Thoracic aorta endothelial cell (primary cell): ENCODE results near the gene KDM2A. TPM values are rescaled to one million over a fixed set of nuclear protein-coding genes. Genes with fewer than 3 reads are reported as not detected.

Experiments used
- total RNA-seq: library from RNA; depleted of rRNA; stranded (reverse); fragments of >200 nt; gene quantifications from 2 replicates; pipeline ENCODE4 v1.2.3, GENCODE V29; 2012

KDM2A gene
- total RNA-seq, result 68.1 and 68.8 TPM in 2 replicates

DNA sequence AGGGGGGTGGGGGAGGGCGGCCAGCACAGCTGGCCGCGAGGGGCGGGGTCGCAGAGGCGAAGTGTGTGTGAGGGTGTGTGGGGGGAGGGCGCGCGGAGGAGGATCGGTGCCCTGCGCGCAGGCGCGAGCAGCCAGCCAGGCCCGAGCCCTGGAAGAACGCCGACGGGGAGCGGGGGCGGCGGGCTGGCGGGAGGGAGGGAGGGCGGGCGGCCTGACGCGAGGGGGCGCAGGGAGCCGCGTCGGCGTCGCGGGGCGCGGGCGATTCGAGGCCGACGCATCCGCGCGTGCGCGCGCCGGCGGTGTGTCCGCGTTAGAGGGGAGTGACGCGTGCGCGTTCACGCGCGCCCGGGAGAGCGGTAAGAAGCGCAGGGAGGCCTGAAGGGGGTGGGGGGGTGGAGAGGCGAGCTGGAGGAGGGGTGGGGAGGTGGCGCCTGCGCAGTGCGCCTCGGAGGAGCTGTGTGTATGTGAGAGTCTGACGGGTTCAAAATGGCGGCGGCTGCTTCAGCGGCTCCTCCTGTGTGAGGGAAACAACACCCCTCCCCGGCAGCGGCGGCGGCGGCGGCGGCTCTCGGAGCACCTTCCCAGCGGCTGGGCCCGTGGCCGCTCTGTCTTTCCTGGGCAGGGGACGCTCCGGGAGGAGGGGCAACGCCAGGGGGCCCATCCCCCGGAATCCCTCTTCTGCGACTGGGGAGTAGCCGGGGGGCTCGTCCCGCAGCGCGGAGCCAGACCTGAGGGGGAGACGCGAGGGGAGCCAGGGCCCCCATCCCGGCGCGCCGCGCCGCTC lies at the start of gene KDM2A:
TSS of gene KDM2A (plus strand) at position 463 of the 784 bp plus-strand sequence. CDS start 2,054 bp downstream, outside the sequence.

DNA sequence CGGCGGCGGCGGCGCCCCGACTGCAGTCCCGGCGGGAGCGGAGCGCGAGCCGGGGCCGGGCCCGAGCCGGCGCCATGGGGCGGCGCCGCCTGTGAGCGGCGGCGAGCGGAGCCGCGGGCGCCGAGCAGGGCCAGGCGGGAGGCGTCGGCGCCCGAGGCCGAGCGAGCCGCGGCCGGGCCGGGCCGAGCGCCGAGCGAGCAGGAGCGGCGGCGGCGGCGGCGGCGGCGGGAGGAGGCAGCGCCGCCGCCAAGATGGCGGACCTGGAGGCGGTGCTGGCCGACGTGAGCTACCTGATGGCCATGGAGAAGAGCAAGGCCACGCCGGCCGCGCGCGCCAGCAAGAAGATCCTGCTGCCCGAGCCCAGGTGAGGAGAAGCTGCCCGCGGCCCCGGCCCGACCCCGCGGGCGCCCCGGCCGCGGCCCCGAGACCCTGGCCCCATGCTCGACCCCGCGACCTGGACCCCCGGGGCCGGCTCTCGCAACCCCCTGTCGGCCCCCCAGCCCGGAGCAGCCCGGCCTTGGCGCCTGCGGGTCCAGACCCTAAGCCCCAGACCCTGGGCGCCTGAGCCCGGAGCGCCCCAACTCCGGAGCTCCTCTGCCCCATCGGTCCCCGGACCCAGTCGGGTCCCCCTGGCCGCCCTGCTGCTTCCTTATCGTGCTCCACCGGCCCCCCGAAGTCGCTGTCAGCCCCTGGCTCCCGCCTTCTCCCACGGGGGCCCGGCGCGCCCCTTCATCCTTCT lies 147.6 kb downstream of the KDM2A start, which contains the start of gene GRK2:
TSS of gene GRK2 (plus strand) at position 25 of the 739 bp plus-strand sequence. CDS start at position 252, 227 bp downstream.

DNA sequence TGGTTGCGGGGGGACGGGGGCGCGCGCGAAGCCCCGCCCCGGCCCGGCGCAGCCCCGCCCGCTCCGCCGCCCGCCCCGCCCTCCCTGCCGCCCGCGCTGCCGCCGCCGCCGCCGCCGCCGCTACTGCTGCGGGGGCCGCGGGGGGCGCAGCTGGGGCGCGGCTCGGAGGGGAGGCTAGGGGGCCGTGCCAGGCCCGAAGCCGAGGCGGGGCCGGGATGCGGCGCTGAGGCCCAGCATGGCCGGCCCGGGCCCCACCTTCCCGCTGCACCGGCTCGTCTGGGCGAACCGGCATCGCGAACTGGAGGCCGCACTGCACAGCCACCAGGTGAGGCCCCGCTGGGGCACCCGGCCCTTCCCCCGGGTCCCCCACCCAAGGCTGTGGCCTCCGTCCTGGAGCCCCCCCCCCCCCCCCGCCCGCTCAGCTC lies 170.2 kb downstream of the KDM2A start, which contains the start of gene ANKRD13D:
TSS of gene ANKRD13D (plus strand) at position 78 of the 425 bp plus-strand sequence. CDS start at position 236, 158 bp downstream.

DNA sequence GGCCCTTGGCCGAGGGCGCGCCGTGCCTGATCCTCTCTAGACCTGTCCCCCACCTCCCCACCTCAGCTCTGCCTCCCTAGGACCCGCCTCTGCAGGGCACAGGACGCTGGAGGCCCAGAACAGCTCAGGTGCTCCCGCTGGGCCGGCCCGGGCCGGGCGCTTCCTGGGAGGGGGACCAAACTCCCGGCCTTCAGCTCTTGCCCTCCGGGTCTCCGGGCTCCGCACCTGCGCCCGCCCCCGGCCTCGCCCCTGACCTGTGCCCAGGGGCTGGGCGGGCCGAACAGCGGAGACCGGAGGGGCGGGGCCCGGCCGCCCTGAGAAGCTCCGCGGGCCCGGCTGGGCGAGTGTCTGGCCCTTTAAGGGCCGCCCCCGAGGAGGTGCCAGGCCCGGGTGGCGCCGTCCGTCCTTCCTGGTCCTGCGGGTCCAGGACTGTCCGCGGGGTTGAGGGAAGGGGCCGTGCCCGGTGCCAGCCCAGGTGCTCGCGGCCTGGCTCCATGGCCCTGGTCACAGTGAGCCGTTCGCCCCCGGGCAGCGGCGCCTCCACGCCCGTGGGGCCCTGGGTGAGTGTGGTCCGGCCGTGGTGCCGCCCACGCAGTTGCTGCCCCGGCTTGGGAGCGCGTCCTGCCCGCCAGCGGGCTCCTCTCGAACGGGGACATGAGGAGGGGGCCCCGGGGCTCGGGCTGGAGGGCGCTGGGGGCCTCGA lies 184.2 kb downstream of the KDM2A start, which contains the start of gene SSH3:
TSS of gene SSH3 (plus strand) at position 399 of the 703 bp plus-strand sequence. CDS start at position 495, 96 bp downstream.

Other genes with a start within 250 kb of the KDM2A start
- gene PC, start 160.9 kb upstream of the KDM2A start, total RNA-seq, result 8.9 and 9.2 TPM in 2 replicates
- gene C11orf86, start 144.0 kb upstream of the KDM2A start, total RNA-seq, result not detected in 2 replicates
- gene SYT12, start 96.1 kb upstream of the KDM2A start, total RNA-seq, result not detected in 2 replicates
- gene RHOD, start 62.4 kb upstream of the KDM2A start, total RNA-seq, result 5.2 and 6.8 TPM in 2 replicates
- gene GRK2, start 147.2 kb downstream of the KDM2A start, total RNA-seq, result 29.1 and 39.3 TPM in 2 replicates
- gene ANKRD13D, start 170.0 kb downstream of the KDM2A start, total RNA-seq, result 22.1 and 23.5 TPM in 2 replicates
- gene SSH3, start 184.3 kb downstream of the KDM2A start, total RNA-seq, result 8.2 and 9.0 TPM in 2 replicates
- 37.9 and 45.9 TPM in 2 replicates for gene POLD4, start 234.3 kb downstream of the KDM2A start, total RNA-seq